Measurements from ENCODE around the gene ZHX3. TPM values are rescaled to one million over a fixed set of nuclear protein-coding genes. Genes with fewer than 3 reads are reported as not detected.
A peak's percentile ranks its signal among the peaks of the same experiment; 100 is the strongest.

Gene ZHX3
- total RNA-seq, 1 donor from 2014 or later = 34.6 TPM

- H3K27me3 ChIP-seq (ENCODE audit: low read depth) = no peaks in the 10 kb centered on the region
- intact Hi-C loops (cut with micrococcal nuclease) = no loop called here
- no peaks in the 10 kb centered on the region for H3K9me3 ChIP-seq (replicated peaks)
- H3K4me3 ChIP-seq = no peak overlapping the region
- DNase-seq = no peak
- H3K4me1 ChIP-seq = peaks cover 53% of the 10 kb centered on the region
- H3K36me3 ChIP-seq = no peaks in the 10 kb centered on the region
- TF ChIP-seq CTCF (IDR thresholded peaks at IDR 0.05; ENCODE audit: borderline replicate concordance) = no peak
- H3K27ac ChIP-seq (replicated peaks) = no peak overlapping the region
Observed at GRCh38 chr20:41304002-41304401, 13.5 kb downstream of the ZHX3 start.

DNA sequence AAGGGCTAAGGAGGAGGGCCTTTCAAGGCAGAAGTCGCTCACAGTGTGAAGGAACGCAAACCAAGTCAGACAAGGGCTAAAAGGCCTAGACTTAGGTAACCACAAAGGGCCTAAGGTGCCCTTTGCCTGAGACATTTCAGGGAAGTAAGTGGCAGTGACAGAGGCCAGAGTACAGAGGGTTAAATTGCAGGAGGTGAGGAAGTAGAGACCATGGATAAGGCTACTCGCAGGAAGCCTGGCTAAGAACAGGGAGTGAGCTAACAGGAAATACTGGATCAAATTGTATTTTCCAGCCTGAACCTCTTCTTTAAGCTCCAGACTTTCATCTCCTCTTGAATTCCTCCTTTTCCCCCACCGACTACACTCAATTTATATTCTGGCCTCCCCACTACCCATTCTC, 16.6 kb downstream of the ZHX3 start:
- H3K27ac ChIP-seq (replicated peaks) = peak overlapping the region; percentile 52
- intact Hi-C loops (cut with micrococcal nuclease) = no loop called here
- no peak for DNase-seq
- H3K27me3 ChIP-seq (ENCODE audit: low read depth) = no peaks in the 10 kb centered on the region
- no peak for TF ChIP-seq CTCF (IDR thresholded peaks at IDR 0.05; ENCODE audit: borderline replicate concordance)
- H3K9me3 ChIP-seq (replicated peaks) = no peaks in the 10 kb centered on the region
- no peak overlapping the region for H3K4me3 ChIP-seq
- no peaks in the 10 kb centered on the region for H3K36me3 ChIP-seq
- peaks cover 54% of the 10 kb centered on the region for H3K4me1 ChIP-seq

GRCh38 chr20:41300383-41300782, 17.1 kb downstream of the ZHX3 start:
- Histone ChIP-seq H3K27me3 (ENCODE audit: low read depth) (no peaks in the 10 kb centered on the region), H3K4me3 (no peak overlapping the region), H3K27ac (replicated peaks) (peak overlapping the region; percentile 52), H3K4me1 (peaks cover 58% of the 10 kb centered on the region), H3K9me3 (replicated peaks) (no peaks in the 10 kb centered on the region), H3K36me3 (no peaks in the 10 kb centered on the region)
- DNase-seq = no peak
- intact Hi-C loops (cut with micrococcal nuclease) = no loop called here
- TF ChIP-seq CTCF (IDR thresholded peaks at IDR 0.05; ENCODE audit: borderline replicate concordance) = no peak

DNA sequence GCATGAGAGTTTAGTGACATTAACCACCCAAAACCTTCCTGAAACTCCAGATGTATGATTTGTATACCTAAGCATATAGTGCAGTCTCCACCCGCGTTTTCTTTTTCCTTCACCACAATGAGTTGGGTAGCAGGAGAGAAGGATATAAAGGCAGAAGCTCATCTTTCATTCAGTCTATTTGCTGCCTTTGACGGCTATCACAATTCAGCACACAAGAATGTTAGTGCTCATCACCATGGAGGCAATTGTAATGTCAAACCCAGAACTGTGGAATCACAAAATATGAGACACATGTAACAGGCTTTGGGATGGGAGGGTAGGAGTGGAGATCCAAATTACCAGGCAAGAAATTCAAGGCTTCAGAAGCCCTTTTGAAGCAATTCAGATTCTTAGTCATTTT, 17.6 kb downstream of the ZHX3 start:
- intact Hi-C loops (cut with micrococcal nuclease) = no loop called here
- DNase-seq = no peak
- H3K4me3 ChIP-seq = no peak overlapping the region
- no peaks in the 10 kb centered on the region for H3K36me3 ChIP-seq
- no peak for TF ChIP-seq CTCF (IDR thresholded peaks at IDR 0.05; ENCODE audit: borderline replicate concordance)
- no peaks in the 10 kb centered on the region for H3K9me3 ChIP-seq (replicated peaks)
- no peaks in the 10 kb centered on the region for H3K27me3 ChIP-seq (ENCODE audit: low read depth)
- H3K27ac ChIP-seq (replicated peaks) = no peak overlapping the region
- H3K4me1 ChIP-seq = peaks cover 53% of the 10 kb centered on the region

- Histone ChIP-seq H3K36me3 (no peaks in the 10 kb centered on the region), H3K4me3 (no peak overlapping the region), H3K9me3 (replicated peaks) (no peaks in the 10 kb centered on the region), H3K27me3 (ENCODE audit: low read depth) (no peaks in the 10 kb centered on the region), H3K27ac (replicated peaks) (peak overlapping the region; percentile 33), H3K4me1 (peaks cover 40% of the 10 kb centered on the region)
- no peak for TF ChIP-seq CTCF (IDR thresholded peaks at IDR 0.05; ENCODE audit: borderline replicate concordance)
- no peak for DNase-seq
- intact Hi-C loops (cut with micrococcal nuclease) = no loop called here
Observed at GRCh38 chr20:41293269-41294037, 24.1 kb downstream of the ZHX3 start.

Measured in left ventricle myocardium inferior (tissue), 1 donor.